ENCODE measurements around the gene PRF1.
"Not testable (repeated sequence)": the region's sequence is repeated elsewhere in the genome, so short reads cannot be mapped to it uniquely, and the experiment has no call there.

Gene PRF1

GRCh38 chr10:70634011-70634410 lies 31.5 kb upstream of the PRF1 start:
- Histone ChIP-seq H3K4me1 (ENCODE audit: low read length) (no peaks in the 10 kb centered on the region), H3K27me3 (ENCODE audit: low read depth, low read length) (no peaks in the 10 kb centered on the region), H3K4me2 (ENCODE audit: low read length) (no peak overlapping the region), H2AFZ (ENCODE audit: low read depth, low read length) (no peak overlapping the region), H3K79me2 (ENCODE audit: low read length) (no peaks in the 10 kb centered on the region), H3K4me3 (ENCODE audit: low read length) (no peak overlapping the region), H4K20me1 (ENCODE audit: insufficient read depth, low read length) (no peaks in the 10 kb centered on the region), H3K36me3 (replicated peaks; ENCODE audit: low read depth, low read length) (no peaks in the 10 kb centered on the region), H3K9me3 (ENCODE audit: insufficient read depth, low read length) (no peaks in the 10 kb centered on the region), H3K27ac (ENCODE audit: low read length) (no peak overlapping the region), H3K9ac (ENCODE audit: low read length) (no peak overlapping the region)
- TF ChIP-seq CTCF (IDR thresholded peaks at IDR 0.05; ENCODE audit: low read depth, low read length) (no peak), EZH2phosphoT487 (IDR thresholded peaks at IDR 0.05; ENCODE audit: low read depth) (no peak)

GRCh38 chr10:70631735-70632134 lies 29.2 kb upstream of the PRF1 start:
- not testable (repeated sequence) for H2AFZ ChIP-seq (ENCODE audit: low read depth, low read length); H3K27me3 ChIP-seq (ENCODE audit: low read depth, low read length); H3K4me1 ChIP-seq (ENCODE audit: low read length); H3K27ac ChIP-seq (ENCODE audit: low read length); H3K36me3 ChIP-seq (replicated peaks; ENCODE audit: low read depth, low read length); H3K4me3 ChIP-seq (ENCODE audit: low read length); H3K4me2 ChIP-seq (ENCODE audit: low read length); H3K9ac ChIP-seq (ENCODE audit: low read length); H4K20me1 ChIP-seq (ENCODE audit: insufficient read depth, low read length); H3K9me3 ChIP-seq (ENCODE audit: insufficient read depth, low read length); H3K79me2 ChIP-seq (ENCODE audit: low read length)

GRCh38 chr10:70629338-70629737 lies 26.8 kb upstream of the PRF1 start:
- Histone ChIP-seq H3K4me1 (ENCODE audit: low read length) (no peaks in the 10 kb centered on the region), H3K27me3 (ENCODE audit: low read depth, low read length) (peaks cover 4% of the 10 kb centered on the region; the same call in 1 of the 2 replicates), H3K4me2 (ENCODE audit: low read length) (no peak overlapping the region), H3K27ac (ENCODE audit: low read length) (no peak overlapping the region), H4K20me1 (ENCODE audit: insufficient read depth, low read length) (no peaks in the 10 kb centered on the region), H3K36me3 (replicated peaks; ENCODE audit: low read depth, low read length) (no peaks in the 10 kb centered on the region), H3K9ac (ENCODE audit: low read length) (no peak overlapping the region), H2AFZ (ENCODE audit: low read depth, low read length) (no peak overlapping the region), H3K4me3 (ENCODE audit: low read length) (no peak overlapping the region), H3K9me3 (ENCODE audit: insufficient read depth, low read length) (no peaks in the 10 kb centered on the region), H3K79me2 (ENCODE audit: low read length) (no peaks in the 10 kb centered on the region)
- no peak for TF ChIP-seq EZH2phosphoT487 (IDR thresholded peaks at IDR 0.05; ENCODE audit: low read depth)
- no peak for TF ChIP-seq CTCF (IDR thresholded peaks at IDR 0.05; ENCODE audit: low read depth, low read length)

- Histone ChIP-seq H3K4me3 (ENCODE audit: low read length) (no peak overlapping the region), H2AFZ (ENCODE audit: low read depth, low read length) (no peak overlapping the region), H3K27me3 (ENCODE audit: low read depth, low read length) (peaks cover 4% of the 10 kb centered on the region; the same call in 1 of the 2 replicates), H4K20me1 (ENCODE audit: insufficient read depth, low read length) (no peaks in the 10 kb centered on the region), H3K9ac (ENCODE audit: low read length) (no peak overlapping the region), H3K9me3 (ENCODE audit: insufficient read depth, low read length) (no peaks in the 10 kb centered on the region), H3K79me2 (ENCODE audit: low read length) (no peaks in the 10 kb centered on the region), H3K4me2 (ENCODE audit: low read length) (no peak overlapping the region), H3K27ac (ENCODE audit: low read length) (no peak overlapping the region), H3K4me1 (ENCODE audit: low read length) (peaks cover 5% of the 10 kb centered on the region; the same call in 1 of the 2 replicates), H3K36me3 (replicated peaks; ENCODE audit: low read depth, low read length) (no peaks in the 10 kb centered on the region)
- TF ChIP-seq CTCF (IDR thresholded peaks at IDR 0.05; ENCODE audit: low read depth, low read length) (no peak), EZH2phosphoT487 (IDR thresholded peaks at IDR 0.05; ENCODE audit: low read depth) (no peak)
Observed at GRCh38 chr10:70626056-70626455, 23.5 kb upstream of the PRF1 start.
